ENCODE data around the gene CCDC85C.

GRCh38 chr14:99573436-99574098, 30.4 kb downstream of the CCDC85C start:
- TF ChIP-seq POLR2A (IDR thresholded peaks at IDR 0.05) (no peak), CTCF (IDR thresholded peaks at IDR 0.05) (no peak), EP300 (IDR thresholded peaks at IDR 0.05) (no peak)
